ENCODE measurements around the gene RRP1B.

DNA sequence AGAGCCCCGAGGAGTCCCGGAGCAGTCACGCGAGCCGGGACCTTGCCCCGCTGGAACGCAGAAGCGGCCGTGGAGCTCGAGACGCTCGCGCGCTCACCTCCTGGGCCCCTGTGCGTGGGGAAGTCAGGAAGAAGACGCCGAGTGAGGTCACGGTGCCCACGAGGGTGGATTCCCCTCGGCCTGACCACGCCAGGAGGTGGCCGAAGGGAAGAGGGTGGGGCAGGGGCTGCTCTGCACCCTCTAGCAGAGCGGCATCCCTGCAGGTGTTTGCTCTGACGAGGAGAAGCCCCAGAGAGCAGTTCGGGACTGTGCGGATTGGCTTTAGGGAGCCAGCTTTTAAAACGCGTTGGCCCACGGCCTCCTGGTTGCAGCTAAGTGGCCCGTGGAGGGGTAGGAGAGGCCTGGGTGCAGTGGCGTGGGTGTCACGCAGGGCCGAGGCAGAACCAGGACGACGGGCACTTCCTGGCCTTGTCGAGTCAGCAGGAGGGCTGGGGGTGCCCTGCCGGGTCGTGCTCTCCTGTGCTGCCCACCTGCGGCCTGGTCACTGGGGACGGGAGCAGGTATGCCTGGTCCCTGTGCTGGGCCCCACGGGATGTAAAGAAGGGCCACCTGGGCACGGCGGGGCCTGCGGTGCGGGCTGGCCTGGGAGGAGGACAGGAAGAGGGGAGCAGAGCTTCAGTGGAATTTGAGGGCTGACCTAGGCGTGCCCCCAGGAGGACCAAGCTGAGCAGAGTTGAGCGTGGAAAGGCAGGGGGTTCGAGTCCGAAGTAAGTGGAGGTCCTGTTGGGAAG, 60.6 kb downstream of the RRP1B start:
- TF ChIP-seq, protein P1, sequence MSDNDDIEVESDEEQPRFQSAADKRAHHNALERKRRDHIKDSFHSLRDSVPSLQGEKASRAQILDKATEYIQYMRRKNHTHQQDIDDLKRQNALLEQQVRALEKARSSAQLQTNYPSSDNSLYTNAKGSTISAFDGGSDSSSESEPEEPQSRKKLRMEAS (IDR thresholded peaks at IDR 0.05), result no peak
- TF ChIP-seq EGR1 (IDR thresholded peaks at IDR 0.05), result no peak
- TF ChIP-seq TCF12 (IDR thresholded peaks at IDR 0.05; ENCODE audit: low read depth), result no peak
- TF ChIP-seq, protein P2, sequence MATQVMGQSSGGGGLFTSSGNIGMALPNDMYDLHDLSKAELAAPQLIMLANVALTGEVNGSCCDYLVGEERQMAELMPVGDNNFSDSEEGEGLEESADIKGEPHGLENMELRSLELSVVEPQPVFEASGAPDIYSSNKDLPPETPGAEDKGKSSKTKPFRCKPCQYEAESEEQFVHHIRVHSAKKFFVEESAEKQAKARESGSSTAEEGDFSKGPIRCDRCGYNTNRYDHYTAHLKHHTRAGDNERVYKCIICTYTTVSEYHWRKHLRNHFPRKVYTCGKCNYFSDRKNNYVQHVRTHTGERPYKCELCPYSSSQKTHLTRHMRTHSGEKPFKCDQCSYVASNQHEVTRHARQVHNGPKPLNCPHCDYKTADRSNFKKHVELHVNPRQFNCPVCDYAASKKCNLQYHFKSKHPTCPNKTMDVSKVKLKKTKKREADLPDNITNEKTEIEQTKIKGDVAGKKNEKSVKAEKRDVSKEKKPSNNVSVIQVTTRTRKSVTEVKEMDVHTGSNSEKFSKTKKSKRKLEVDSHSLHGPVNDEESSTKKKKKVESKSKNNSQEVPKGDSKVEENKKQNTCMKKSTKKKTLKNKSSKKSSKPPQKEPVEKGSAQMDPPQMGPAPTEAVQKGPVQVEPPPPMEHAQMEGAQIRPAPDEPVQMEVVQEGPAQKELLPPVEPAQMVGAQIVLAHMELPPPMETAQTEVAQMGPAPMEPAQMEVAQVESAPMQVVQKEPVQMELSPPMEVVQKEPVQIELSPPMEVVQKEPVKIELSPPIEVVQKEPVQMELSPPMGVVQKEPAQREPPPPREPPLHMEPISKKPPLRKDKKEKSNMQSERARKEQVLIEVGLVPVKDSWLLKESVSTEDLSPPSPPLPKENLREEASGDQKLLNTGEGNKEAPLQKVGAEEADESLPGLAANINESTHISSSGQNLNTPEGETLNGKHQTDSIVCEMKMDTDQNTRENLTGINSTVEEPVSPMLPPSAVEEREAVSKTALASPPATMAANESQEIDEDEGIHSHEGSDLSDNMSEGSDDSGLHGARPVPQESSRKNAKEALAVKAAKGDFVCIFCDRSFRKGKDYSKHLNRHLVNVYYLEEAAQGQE (IDR thresholded peaks at IDR 0.05; ENCODE audit: low read depth), result no peak
- TF ChIP-seq CREB1 (IDR thresholded peaks at IDR 0.05; ENCODE audit: low read depth), result no peak
- TF ChIP-seq, protein P3, sequence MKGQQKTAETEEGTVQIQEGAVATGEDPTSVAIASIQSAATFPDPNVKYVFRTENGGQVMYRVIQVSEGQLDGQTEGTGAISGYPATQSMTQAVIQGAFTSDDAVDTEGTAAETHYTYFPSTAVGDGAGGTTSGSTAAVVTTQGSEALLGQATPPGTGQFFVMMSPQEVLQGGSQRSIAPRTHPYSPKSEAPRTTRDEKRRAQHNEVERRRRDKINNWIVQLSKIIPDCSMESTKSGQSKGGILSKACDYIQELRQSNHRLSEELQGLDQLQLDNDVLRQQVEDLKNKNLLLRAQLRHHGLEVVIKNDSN (IDR thresholded peaks at IDR 0.05), result no peak
- TF ChIP-seq CEBPB (IDR thresholded peaks at IDR 0.05), result no peak
- no peak; the same call in 1 of the 2 replicates for TF ChIP-seq TAF1 (IDR thresholded peaks at IDR 0.05; ENCODE audit: low read depth)
- no peak for TF ChIP-seq RAD21 (IDR thresholded peaks at IDR 0.05; ENCODE audit: low read depth)
- TF ChIP-seq YY1 (IDR thresholded peaks at IDR 0.05; ENCODE audit: low read depth), result no peak
- no peak for TF ChIP-seq FOXM1 (IDR thresholded peaks at IDR 0.05; ENCODE audit: borderline replicate concordance, low read depth)
- TF ChIP-seq EP300 (IDR thresholded peaks at IDR 0.05; ENCODE audit: borderline replicate concordance), result no peak
